ENCODE measurements around the gene ZNF764. TPM values are rescaled to one million over a fixed set of nuclear protein-coding genes. Genes with fewer than 3 reads are reported as not detected.
"Not testable (repeated sequence)": the region's sequence is repeated elsewhere in the genome, so short reads cannot be mapped to it uniquely, and the experiment has no call there.

The ZNF764 gene
- polyA plus RNA-seq, 3 donors: 3.0 to 4.8 (median 3.8) TPM

DNA sequence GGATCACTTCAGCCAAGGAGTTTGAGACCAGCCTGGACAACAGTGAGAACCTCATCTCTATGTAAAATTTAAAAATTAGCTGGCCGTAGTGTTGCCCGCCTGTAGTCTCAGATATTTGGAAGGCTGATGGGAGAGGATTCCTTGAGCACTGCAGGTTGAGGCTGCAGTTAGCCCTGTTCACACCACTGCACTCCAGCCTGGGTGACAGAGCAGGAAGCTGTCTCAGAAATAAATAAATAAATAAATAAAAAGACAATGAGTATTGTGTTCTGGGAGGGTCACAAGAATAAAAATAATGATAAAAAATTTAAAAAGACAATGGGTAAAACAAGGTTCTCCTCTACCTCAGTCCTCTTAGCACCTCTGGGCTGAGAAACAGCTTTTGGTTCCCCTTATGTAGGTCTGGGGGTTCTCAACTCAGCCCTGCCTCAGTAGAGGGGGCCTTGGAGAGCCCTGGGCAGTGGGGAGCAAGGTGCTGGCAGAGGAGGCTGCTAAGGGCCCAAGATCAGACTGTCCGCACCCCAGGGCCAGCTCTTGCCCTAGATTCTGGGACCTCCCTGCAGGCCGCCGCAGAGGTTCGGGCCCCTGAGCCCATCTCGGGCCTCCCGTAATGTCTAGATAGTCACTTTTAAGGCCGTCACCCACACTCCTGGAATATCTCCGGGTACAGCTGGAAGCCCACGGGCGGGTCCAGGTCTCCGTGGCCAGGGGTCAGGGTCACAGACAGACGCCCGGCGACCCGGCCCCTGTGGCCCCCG lies 3.4 kb downstream of the ZNF764 start:
- H3K27ac ChIP-seq (ENCODE audit: low read depth, low read length): no peak overlapping the region
- WGBS, 3 donors: 91 to 95% (median 92%) methylated on average over 18 of the region's 18 CpGs

DNA sequence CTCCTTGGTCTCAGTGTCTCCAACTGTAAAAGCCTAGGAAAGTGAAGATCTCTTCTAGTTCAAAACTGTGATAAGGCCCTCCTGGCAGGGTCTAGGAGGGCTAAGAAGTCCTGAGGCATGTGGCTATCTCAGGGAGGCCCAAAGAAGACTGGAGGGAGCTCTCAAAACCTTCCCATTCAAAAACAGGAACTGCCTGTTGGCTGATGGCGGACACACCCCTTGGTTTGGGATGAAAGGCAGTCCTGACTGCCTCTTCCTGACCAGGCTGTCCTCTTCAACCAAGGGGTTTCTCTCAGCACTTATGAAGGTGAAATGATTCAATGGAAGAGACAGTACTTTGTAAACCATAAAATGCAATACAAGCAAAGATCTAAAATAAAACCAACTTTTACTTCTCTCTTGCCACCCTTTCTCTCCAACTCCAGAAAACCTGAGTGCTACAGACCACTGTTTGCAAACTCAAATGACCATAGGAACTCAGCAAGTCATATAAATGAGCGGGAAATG lies 4.7 kb downstream of the ZNF764 start:
- 73 to 91% (median 91%) methylated on average over 2 of the region's 2 CpGs for WGBS, 3 donors
- no peak overlapping the region for H3K27ac ChIP-seq (ENCODE audit: low read depth, low read length)

DNA sequence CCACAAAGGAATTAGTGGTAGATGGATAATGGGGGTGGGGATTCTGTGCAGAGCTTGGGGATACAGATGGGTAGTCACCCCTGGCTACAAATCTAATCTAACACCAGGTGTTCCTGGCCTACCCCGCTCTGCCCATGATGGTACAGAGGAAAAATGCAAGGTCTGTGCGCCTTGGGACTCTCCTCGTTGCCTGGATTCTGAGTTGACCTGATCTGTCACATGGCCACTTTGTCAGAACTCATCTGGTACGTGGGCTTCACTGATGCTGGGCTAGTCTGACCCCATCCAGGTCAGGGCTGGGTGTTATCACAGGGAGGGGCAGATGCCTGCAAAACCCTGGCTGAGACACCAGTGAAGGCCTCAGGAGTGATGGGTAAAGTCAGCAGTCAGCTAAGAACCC lies 5.2 kb downstream of the ZNF764 start:
- H3K27ac ChIP-seq (ENCODE audit: low read depth, low read length): no peak overlapping the region
- 82 to 93% (median 89%) methylated on average over 4 of the region's 4 CpGs for WGBS, 3 donors

DNA sequence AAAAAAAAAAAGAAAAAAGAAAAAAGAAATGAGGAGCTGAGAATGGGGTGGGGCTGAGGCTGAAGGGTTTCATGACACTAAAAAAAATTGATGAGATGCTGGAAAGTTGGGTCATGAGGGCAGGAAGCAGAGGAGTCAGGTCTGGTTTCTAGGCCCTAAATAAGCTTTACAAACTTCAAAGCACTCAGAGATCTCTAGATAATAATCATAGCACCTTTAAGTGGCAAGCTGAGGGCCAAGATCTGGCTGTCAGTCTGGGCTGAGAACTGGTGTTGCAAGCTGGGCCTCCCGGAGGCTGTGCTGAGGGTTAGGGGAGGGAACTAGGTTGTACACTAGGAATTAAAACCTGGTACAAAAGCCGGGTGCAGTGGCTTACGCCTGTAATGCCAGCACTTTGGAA lies 6.4 kb downstream of the ZNF764 start:
- WGBS, 3 donors: 53 to 65% (median 59%) methylated on average over 3 of the region's 3 CpGs
- H3K27ac ChIP-seq (ENCODE audit: low read depth, low read length): no peak overlapping the region

DNA sequence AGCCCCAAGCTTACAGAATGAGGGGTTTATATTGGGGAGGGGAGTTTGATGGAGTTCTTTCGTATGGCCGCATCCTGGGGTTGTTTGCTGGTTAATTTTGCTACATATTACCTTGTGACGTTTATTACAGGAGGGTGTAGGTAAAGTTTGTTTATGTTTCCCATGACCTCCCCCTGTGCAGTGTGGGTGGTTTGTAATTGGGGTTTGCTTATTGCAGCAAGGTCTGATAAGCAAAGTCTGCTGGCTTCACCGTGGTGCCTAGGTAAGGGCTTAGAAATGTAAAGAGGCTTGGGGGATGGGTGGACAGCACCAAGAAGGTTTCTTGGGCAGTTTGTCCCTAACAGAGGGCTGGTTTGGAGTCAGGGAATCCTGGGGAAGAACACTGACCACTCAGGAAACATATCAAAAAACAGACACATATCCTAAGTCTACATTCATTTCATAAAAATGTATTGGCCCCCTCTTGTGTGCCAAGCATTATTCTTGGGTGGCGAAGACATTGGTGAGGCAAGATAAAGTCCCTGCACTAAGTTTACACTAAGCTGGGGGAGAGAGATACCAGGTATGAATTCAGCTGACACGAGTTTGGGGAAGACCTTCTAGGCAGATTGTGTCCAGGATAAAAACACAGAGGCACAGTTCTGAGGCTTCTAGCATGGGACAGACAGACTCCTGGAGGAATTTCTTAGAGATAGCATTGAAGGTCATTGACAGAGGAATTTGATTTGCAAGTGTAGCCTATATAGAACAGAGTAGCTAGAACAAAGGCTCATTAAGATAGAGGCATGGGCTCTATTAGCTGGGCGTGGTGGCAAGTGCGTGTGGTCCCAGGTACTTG lies 9.5 kb downstream of the ZNF764 start:
- 66 to 83% (median 71%) methylated on average over 8 of the region's 8 CpGs for WGBS, 3 donors
- no peak overlapping the region for H3K27ac ChIP-seq (ENCODE audit: low read depth, low read length)

DNA sequence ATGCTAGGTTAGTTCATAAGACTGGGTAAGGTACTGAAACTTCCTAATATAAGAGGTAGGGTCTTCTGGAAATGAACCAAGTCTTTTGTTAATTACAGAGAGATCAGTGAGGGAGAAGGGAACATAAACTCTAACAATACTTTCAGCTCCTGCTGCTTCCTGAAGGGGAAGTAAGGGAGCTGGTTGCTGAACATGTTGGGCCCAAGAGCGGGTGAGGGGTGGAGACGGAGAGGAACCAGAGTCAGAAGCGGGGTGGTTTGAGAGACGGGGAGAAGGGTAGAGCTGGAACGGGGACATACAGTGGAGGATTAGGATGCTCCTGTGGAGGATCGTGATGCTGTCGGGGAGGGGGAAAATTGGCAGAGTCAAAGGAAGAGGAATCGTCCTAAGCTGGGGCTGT lies 12.1 kb downstream of the ZNF764 start:
- WGBS, 3 donors: 55 to 83% (median 62%) methylated on average over 8 of the region's 8 CpGs
- H3K27ac ChIP-seq (ENCODE audit: low read depth, low read length): no peak overlapping the region

DNA sequence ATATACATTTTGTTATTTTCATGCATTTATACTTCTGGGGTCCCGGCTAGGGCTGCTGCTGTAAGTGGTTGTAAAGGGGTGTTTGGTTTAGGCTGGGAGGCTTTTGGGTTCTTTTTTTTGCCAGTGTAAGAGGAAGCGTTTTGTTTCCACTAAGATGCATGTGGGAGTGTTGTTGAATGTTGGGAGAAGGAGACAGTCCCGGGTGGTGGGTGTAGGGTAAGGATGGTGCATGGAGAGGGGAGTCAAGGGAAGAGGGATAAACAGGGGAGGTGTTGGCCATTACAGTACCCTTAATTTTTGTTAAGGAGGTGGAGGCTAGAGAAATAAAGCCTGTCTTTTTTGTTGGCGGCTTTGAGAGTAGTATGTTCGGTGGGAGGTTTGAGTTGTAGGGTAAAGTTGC lies 15.1 kb downstream of the ZNF764 start:
- 80 to 84% (median 84%) methylated on average over 5 of the region's 5 CpGs for WGBS, 3 donors
- H3K27ac ChIP-seq (ENCODE audit: low read depth, low read length): no peak overlapping the region

DNA sequence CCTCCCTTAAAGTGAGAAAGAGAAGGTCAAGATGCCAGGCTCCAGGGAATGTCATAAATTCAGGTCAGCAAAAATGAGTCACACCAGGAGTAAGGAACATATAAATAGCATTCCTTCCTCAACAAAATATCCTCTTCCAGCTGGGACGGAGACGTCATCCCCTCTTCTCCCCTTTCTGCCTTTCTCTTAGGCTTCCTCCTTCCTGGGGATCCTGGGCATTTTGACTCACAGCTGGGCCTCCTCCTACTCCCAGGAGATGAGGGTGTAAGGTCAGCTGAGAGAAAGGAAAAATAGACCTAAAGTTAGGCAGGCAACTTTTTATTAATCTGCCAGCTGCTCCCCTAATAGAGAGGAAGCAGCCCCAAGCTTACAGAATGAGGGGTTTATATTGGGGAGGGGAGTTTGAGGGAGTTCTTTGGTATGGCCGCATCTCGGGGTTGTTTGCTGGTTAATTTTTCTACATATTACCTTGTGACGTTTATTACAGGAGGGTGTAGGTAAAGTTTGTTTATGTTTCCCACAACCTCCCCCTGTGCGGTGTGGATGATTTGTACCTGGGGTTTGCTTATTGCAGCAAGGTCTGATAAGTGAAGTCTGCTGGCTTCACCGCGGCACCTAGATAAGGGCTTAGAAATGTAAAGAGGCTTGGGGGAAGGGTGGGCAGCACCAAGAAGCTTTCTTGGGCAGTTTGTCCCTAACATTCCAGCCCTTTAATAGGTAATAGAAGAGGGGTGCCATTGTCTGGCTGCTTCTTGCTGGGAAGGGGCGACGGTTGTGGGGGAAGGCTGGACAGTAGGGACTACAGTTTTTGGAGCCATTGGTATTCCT lies 16.5 kb downstream of the ZNF764 start:
- no peak overlapping the region for H3K27ac ChIP-seq (ENCODE audit: low read depth, low read length)
- 27 to 67% (median 58%) methylated on average over 10 of the region's 10 CpGs for WGBS, 3 donors

DNA sequence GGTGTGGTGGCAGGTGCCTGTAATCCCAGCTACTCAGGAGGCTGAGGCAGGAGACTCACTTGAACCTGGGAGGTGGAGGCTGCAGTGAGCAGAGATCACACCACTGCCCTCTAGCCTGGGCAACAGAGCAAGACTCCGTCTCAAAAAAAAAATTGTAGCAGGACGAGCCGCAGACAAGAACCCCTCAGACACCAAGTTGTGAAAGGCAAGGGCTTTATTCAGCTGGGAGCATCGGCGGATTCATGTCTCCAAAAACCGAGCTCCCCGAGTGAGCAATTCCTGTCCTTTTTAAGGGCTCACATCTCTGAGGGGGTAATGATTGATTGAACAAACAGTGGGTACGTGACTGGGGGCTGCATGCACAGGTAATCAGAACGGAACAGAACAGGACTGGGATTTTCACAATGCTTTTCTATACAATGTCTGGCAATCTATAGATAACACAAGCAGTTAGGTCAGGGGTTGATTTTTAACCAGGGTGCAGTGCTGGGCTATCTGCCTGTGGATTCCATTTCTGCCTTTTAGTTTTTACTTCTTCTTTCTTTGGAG lies 17.2 kb downstream of the ZNF764 start:
- H3K27ac ChIP-seq (ENCODE audit: low read depth, low read length): not testable (repeated sequence)
- WGBS, 3 donors: 45 to 75% (median 71%) methylated on average over 9 of the region's 9 CpGs

DNA sequence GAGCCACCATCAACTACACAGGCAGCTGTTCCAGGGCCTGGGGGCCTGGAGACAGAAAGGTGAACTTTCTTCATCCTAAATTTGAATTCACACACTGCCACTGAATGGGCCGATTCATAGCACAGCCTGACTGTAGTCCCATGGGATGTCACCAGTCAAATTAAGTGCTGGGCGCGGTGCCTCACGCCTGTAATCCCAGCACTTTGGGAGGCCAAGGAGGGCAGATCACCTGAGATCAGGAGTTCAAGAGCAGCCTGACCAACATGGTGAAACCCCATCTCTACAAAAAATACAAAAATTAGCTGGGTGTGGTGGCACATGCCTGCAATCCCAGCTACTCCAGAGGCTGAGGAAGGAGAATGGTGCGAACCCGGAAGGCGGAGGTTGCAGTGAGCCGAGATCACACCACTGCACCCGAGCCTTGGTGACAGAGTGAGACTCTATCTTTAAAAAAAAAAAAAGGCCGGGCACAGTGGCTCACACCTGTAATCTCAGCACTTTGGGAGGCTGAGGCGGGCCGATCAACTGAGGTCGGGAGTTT lies 18.1 kb downstream of the ZNF764 start:
- whole genome bisulfite sequencing, 3 donors: 87 to 90% (median 88%) methylated on average over 13 of the region's 13 CpGs
- H3K27ac ChIP-seq (ENCODE audit: low read depth, low read length): not testable (repeated sequence)

DNA sequence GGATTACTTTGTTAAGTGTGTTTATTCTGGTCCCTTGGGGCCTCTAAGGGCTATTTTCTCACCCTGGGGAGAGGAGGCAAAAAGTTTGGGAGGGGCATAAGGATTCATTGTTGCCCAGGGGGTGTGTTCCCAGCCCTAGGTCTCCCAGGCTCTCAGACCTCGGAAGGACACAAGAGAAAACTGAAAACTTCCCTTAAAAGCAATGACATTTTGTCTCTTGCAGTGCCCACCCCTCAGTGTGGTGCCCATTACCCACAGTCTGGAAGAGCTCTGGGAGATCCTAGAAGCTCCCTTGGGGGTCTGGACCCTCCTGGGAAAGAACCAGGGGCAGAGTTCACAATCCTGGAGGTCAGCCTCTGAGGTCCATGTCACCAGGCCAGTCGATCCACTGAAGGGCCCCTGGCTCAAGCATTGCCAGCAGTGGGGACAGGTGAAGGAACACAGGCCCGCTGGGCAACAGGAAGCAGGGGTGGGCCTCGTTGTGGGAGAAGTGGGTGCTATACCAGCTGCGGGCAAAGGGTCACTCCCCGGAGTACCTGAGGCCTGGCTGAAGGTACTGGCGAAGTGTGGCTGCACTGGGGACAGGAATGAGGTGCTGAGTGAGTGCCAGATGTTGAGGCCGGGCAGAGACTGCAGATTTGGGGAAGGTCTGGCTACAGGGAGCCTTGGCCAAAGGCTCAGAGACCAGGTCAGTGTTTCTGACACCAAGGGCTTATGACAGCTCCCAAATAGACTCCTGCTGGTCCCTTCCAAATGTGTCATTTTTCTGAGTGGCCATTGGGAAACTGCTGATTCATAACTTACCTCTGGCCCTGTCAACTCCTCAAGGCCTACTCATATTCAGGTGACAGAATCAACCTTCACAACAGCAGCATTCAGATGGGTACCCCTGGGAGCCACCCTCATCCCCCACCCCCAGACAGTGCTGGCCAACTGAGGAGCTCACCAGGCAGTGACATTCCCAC lies 18.9 kb downstream of the ZNF764 start:
- no peak overlapping the region for H3K27ac ChIP-seq (ENCODE audit: low read depth, low read length)
- WGBS, 3 donors: 51 to 84% (median 80%) methylated on average over 8 of the region's 8 CpGs

DNA sequence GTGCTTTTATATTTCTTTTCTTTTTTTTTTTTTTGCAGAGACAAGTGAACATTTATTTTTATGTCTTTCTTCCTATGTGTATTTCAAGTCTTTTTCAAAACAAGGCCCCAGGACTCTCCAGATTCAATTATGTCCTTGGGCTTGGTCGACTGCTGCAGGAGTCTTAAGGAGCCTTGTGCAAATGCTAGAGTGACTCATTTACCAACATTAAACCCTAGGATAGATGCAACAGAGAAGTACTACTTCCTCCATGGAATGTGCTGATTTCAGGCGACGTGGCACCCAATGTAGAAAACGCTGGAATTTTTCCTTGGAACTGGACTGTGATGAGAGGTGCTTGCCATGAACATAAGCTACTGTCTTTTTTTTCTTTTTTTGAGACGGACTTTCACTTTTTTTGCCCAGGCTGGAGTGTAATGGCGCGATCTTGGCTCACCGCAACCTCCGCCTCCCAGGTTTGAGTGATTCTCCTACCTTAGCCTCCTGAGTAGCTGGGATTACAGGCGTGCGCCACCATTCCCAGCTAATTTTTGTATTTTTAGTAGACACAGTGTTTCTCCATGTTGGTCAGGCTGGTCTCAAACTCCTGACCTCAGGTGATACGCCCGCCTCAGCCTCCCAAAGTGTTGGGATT lies 21.7 kb downstream of the ZNF764 start:
- H3K27ac ChIP-seq (ENCODE audit: low read depth, low read length): not testable (repeated sequence)

DNA sequence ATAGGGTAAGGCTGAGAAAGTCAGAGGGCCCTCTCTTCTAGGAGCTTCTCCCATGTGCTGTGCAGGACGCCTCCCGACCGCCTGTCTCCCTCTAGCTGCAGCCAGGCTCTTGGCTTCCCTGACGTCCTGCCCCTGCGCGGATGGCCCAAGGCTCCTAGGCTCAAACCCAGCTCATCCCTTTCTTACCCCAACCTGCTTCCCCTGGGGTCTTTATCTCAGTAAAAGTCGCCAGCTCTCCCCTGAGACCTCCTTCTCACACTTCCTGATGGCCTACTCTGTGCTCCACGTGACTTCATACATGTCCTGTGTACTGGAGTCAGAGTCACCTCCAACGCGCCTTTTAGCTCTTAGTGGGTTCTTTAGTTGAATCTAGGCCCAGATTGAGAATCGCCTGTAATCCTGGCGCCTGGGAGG lies 22.4 kb downstream of the ZNF764 start:
- H3K27ac ChIP-seq (ENCODE audit: low read depth, low read length): no peak overlapping the region
- 24 to 28% (median 25%) methylated on average over 12 of the region's 12 CpGs for WGBS, 3 donors

More for the DNA sequence above, 21.7 kb downstream of the ZNF764 start:
- 90 to 92% (median 90%) methylated on average over 13 of the region's 13 CpGs for WGBS, 3 donors

DNA sequence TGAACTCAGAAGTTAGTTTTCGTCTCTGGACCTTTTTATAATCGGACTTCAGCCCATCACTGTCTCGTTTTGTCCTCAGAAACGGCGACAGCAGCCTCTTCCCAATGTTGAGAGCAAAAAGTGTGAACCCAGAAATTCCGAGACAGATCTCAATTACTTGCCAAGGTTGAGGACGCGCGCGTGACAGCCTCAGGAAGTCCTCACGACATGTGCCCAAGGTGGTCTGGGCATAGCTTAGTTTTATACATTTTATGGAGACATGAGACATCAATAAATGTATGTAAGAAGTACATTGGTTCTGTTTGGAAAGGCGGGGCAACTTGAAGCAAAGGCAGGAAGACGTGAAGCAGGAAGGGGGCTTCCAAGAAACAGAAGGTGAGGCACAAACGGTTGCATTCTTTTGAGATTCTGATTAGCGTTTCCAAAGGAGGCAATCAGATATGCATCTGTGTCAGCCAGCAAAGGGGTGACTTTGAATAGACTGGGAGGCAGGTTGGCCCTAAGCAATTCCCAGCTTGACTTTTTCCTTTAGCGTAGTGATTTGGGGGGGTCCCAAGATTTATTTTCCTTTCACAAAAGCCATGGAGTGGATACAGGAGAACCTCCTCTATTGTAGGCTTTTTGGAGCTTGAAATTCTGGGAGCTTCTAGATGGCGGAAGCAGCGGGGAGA lies 22.9 kb downstream of the ZNF764 start:
- WGBS, 3 donors: 2 to 7% (median 2%) methylated on average over 18 of the region's 18 CpGs
- H3K27ac ChIP-seq (ENCODE audit: low read depth, low read length): no peak overlapping the region

DNA sequence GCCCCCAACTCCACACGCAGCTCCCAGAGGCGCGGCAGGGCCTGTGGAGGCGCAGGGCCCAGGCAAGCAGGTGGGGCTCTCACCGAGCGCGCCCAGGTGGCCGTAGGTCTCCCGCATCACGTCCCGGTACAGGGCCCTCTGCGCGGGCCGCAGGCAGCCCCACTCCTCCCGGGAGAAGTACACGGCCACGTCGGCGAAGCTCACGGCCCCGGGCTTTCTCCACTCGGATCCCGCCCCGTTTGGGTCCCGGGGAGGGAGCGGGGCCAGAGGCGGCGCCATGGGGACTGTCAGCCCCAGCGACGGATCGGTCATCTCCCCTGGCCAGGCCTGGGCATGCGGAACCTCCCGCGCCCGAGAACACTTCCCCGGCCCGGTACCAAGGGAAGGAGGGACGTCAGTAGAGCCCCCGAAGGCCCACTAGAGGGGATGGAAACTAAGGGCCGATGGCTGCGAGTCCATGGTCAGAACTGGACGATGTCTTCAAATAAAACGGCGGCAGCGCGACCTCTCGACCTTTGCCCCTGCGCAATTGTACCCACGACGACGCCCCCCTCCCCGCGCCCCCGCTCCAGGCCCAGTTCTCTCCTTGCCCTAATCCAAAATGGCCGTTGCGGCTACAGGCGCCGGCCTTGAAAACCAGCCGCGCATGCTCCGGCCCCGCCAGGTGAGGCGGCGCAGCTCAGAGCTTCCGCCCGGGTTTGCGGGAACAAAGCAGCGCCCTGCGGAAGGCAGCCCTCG lies 23.6 kb downstream of the ZNF764 start, which contains the start of gene ZNF747:
TSS of gene ZNF747 (minus strand) at position 491 of the 738 bp plus-strand sequence. CDS start at position 312, 179 bp downstream.
- H3K27ac ChIP-seq (ENCODE audit: low read depth, low read length): peak within 1 kb of the TSS; percentile 75
- 0 to 1% (median 0%) methylated on average over 57 to 70 of the region's 70 CpGs for WGBS, 3 donors
